ENCODE measurements around the gene CASTOR2.
"Not testable (repeated sequence)": the region's sequence is repeated elsewhere in the genome, so short reads cannot be mapped to it uniquely, and the experiment has no call there.

CASTOR2 gene

DNA sequence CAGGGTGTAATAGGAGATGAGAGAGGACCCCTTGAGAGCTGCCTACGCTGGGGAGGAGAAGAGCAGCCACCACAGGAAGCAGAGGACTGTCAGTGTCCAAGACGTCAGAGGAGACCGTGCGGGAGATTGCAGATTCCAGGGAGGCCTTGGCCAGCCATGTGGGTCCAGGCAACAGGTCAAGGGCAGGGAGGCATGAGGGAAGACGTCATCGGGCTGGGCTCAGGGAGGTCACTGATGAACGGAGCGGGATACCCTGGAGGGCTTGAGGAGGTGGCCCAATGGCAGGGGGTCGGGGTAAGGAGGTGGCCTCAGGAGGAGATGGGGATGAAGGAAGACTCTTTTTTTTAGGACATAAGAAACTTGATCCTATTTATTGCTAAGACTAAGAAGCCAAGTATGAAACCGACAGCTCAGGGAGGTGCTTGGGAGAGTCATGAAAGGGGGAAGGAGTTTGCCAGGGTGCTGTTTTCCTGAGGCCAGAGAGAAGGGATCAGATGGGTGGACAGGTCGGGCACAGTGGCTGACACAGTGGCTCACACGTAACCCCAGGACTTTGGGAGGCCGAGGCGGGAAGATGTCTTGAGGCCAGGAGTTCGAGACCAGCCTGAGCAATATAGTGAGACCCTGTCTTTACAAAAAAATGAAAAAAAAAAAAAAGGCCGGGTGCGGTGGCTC, 30.5 kb downstream of the CASTOR2 start:
- not testable (repeated sequence) for DNase-seq (ENCODE audit: low read depth, low spot score)

GRCh38 chr7:74996361-74996760, 31.9 kb downstream of the CASTOR2 start:
- DNase-seq (ENCODE audit: low read depth, low spot score), result not testable (repeated sequence)

DNA sequence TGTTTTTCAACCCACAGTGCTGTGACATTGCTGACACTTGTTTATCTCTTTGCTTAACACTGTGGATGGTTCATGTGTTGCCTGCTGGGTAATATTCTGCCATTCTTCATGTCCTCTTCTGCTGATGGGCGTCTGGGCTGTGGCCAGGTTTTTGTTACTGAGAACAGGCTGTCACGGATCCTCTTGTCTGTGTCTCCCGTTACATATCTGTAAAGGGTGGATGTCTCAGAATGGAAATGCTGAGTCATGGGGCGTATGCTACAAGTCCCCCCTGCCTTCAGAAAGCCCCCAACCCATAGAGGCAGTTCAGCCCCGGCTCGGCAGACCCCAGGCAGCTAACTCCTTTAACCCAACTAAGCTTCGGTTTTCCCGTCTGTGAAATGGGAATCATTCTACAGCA, 33.3 kb downstream of the CASTOR2 start:
- not testable (repeated sequence) for DNase-seq (ENCODE audit: low read depth, low spot score)

DNA sequence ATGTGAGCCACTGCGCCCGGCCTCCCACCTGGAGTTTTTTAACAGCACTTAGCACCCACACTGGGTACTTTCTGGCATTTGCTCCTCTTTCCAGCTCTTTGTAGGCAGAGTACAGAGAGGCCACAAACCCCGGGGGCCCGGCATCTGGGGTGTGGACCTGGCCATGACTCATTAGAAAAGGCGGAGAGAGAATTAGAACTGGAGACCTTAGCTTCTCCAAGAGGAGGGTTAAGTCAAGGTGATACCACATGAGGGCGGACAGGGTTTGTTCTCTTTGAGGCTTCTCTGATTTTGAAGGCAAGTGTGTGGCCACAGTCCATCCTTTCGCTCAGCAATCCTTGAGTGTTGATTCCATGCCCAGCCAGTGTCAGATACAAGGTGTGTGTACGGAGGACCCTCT, 36.9 kb downstream of the CASTOR2 start:
- not testable (repeated sequence) for DNase-seq (ENCODE audit: low read depth, low spot score)

DNA sequence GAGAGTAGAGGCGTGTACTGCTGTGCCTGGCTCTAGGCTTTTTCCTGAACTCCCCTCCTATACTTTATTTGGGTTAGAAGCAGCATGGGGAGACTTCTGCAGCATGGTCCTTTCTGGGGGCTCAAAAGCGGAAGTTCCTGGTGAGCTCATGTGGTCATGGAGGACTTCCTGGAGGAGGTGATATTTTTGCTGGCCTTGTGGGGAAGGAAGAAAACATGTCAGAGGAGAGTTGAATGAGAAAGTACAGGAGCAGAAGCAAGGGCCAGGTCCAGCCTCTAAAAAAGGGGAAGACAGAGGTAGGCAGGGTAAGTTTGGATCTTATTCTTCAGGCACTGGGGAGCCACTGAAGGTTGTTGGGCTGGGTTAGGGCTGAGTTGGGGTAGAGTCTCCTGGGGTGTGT, 45.5 kb downstream of the CASTOR2 start:
- no peak for DNase-seq (ENCODE audit: low read depth, low spot score)

- DNase-seq (ENCODE audit: low read depth, low spot score), result no peak
Measured at GRCh38 chr7:75017832-75018231, 53.3 kb downstream of the CASTOR2 start.

- DNase-seq (ENCODE audit: low read depth, low spot score), result no peak
Measured at GRCh38 chr7:75018570-75019364, 54.3 kb downstream of the CASTOR2 start.

DNA sequence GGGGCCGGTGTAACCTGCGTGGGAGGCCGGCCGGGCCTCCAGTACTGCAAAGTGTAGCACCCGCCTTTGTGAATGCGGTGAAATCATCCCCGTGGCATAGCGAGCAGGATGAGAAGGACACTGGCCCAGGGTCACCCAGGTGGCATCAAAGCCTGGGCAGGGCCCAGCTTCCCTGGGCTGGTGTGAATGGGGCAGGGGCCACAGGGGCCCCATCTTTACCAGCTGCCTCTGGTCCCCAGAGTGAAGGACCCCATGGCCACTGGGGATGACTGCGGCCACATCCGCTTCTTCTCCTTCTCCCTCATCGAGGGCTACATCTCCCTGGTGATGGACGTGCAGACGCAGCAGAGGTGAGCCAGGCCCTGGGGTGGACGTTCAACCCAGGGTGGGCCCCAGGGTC, 55.3 kb downstream of the CASTOR2 start:
- DNase-seq (ENCODE audit: low read depth, low spot score), result no peak

- DNase-seq (ENCODE audit: low read depth, low spot score), result no peak
Measured at GRCh38 chr7:75024922-75025321, 60.4 kb downstream of the CASTOR2 start.

DNA sequence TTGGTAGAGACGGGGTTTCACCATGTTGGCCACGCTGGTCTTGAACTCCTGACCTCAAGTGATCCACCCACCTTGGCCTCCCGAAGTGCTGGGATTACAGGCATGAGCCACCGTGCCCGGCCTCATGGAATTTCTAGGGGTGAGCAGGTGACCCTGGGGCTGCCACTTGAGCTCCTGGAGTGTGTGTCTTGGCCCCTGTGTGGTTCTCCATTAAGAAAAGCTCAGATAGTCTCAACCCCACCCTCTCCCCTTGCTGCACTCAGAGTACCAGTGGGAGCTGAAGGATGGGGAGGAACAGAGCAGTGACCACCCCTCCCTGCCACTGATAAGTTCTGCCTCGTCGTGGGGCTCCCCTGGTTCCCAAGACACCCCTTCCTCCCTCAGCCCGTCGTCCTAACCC, 63.8 kb downstream of the CASTOR2 start:
- no peak for DNase-seq (ENCODE audit: low read depth, low spot score)

- DNase-seq (ENCODE audit: low read depth, low spot score), result no peak
Measured at GRCh38 chr7:75033064-75033463, 68.6 kb downstream of the CASTOR2 start.

GRCh38 chr7:75033826-75034225, 69.3 kb downstream of the CASTOR2 start:
- no peak for DNase-seq (ENCODE audit: low read depth, low spot score)

GRCh38 chr7:75038508-75038907, 74.0 kb downstream of the CASTOR2 start:
- no peak for DNase-seq (ENCODE audit: low read depth, low spot score)

- no peak for DNase-seq (ENCODE audit: low read depth, low spot score)
Measured at GRCh38 chr7:75039166-75039565, 74.7 kb downstream of the CASTOR2 start.

GRCh38 chr7:75039709-75040108, 75.2 kb downstream of the CASTOR2 start:
- DNase-seq (ENCODE audit: low read depth, low spot score), result no peak

GRCh38 chr7:75040512-75040911, 76.0 kb downstream of the CASTOR2 start:
- no peak for DNase-seq (ENCODE audit: low read depth, low spot score)

- DNase-seq (ENCODE audit: low read depth, low spot score), result no peak
Measured at GRCh38 chr7:75042286-75042685, 77.8 kb downstream of the CASTOR2 start.

DNA sequence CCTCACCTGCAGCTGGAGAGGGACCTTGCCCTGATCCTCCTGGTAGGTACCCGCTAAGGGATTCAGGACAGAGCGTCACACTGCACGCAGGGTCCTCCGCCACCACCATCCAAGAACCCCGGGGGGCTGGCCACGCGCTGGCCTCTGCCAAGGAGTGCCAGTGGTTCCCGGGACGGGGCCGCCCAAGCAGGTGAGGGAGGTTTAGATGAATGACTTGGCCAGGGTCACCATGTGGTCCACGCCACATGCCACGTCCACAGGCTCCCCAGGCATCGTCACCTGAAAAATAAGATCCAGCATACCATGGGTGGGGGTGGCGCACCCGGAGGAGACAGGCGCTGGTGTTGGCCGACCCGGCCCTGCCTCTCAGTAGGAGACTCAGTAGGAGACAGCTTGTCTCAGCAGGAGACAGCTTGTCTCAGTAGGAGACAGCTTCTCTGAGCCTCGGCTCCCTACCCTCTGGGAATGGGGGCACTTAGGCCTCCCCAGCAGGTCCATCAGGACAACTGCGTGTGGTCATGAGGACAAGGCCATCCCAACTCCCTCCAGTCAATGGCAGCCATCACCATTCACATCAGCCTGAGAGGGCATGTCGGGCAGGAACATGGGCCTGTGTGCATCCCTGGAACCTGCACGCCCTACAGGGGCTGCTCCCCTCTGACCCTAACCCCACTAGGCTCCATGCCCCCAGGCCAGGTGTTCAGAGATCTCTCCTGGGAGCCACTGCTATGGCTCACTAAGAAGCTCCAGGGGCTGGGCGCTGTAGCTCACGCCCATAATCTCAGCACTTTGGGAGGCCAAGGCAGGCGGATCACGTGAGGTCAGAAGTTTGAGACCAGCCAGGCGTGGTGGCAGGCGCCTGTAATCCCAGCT, 78.6 kb downstream of the CASTOR2 start:
- no peak for DNase-seq (ENCODE audit: low read depth, low spot score)

- no peak for DNase-seq (ENCODE audit: low read depth, low spot score)
Measured at GRCh38 chr7:75045881-75046280, 81.4 kb downstream of the CASTOR2 start.

- no peak for DNase-seq (ENCODE audit: low read depth, low spot score)
Measured at GRCh38 chr7:75048435-75049379, 84.2 kb downstream of the CASTOR2 start.

- no peak for DNase-seq (ENCODE audit: low read depth, low spot score)
Measured at GRCh38 chr7:75049817-75050216, 85.3 kb downstream of the CASTOR2 start.

Measured in iPS DF 19.7 (cell line).